Left forelimb (tissue), 1 donor: ENCODE results near the gene TIE1.
A peak's percentile ranks its signal among the peaks of the same experiment; 100 is the strongest.
"Not testable (repeated sequence)": the region's sequence is repeated elsewhere in the genome, so short reads cannot be mapped to it uniquely, and the experiment has no call there.

Source experiments
- DNase-seq: peaks from one replicate; pipeline ENCODE4 v3.0.0-alpha.2; 2018; ENCODE audit warnings: low spot score

TIE1 gene

DNA sequence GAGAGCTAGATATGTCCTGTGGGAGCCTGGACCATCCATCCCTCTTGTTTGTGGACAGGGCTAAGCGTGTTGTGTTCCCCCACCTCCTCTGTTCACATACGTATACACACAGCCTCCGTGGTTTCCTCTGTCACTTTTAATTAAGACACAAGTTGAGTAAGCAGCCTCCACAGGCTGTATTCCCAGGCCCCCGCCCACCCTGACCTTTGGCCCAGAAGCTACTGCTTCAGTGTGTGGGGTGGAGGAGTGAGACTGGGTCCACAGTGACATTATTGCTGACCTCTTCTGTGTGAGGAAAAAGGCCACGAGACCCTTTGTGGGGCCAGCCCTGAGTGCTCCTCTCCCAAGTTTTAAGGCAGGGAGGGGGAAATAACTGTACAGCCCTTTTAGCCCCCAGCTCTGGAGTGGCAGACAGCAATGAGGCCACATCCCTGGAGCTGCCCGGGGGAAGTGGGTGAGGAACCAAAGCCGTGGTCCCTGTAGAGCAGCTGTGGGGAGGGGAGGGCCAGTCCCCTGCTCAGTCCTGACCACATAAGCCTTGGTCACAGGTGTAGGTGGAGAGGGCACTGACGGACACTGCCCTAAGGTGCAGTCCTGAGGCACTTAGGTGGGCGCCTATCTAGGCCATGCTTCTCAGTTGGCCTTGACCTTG is 62.6 kb downstream of the TIE1 start:
- no peak for DNase-seq

DNA sequence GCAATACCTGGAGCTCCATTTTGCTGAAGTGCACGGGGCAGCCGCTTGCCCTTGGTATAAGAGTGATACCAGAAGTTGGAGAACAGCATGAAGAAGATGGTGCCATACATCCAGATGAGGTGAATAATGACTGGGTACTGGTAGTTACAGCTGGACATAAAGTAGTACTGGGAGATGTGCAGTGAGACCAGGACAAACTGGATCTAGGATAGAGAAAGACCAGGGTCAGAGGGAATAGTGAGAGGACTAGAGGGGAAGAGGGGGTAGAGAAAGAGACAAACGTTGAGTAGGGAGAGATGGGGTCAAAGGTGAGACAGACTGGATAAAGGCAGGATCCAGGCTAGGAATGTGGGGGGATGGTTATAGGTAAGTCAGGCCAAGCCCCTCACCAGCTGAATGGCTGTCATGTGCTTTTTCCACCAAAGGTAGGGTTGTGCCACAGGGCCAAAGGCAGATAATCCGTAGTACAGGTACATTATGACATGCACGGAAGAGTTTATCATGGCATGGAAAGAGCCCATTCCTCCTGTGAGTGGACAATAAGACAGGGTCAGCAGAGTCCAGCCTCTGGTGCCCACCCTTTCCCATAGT is 63.2 kb downstream of the TIE1 start:
- no peak for DNase-seq

DNA sequence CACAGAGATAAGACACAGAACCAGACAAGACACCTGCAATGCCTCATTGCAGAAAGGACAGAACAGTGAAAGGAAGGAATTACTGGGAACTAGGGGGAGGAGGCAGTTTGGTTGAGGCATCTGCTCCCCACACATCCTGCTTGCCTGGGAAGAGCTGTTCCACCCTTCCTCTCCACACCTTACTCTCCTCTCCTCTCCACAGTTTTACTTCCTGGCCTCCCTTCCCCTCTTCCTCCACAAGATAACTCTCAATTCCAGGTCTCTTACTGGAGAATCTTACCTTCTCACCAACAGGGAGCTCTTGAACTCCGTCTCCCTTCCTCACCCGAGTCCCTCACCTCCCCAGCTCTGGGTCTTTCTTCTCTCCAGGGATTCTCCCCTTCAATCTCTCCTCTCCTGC is 64.9 kb downstream of the TIE1 start:
- no peak for DNase-seq

DNA sequence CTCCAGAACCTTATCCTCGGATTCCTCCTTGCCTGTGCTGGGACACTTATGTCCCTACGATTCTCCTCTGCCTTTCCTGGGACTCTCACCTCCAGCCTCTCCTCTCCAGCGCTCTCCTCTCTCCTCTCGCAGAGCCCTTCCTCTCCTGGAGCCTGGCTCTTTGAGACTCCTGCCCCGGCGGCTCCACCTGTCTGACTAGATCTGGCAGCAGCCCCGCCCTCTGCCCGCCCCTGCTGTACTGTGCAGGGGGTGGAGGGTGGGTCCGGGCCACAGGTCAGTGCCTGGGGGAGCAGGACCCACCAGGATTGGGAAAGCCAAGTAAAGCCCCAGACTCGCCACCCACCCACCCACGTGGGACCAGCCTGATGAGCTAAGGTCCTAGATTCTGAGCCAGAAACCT is 65.4 kb downstream of the TIE1 start:
- DNase-seq: no peak

DNA sequence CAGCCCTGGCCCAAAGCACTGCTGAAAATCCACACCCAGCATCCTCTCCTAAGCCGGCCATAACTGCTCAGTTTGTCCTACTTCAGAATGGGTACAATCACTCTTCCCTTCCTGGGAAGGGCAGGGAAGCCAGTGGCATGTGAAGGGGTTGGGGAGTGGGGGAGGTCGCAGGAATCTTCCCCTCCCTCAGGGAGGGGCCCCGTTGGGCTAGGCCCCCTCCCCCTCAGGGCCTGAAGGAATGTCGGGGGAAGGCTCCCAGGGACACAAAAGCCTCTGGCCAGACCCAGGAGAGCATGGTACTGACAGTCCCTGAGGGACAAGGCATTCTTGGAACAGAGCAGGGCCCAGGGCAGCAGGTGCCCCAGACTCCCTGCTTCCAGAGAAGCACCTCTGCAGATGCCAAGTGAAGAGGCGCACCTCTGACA is 65.8 kb downstream of the TIE1 start:
- no peak for DNase-seq

DNA sequence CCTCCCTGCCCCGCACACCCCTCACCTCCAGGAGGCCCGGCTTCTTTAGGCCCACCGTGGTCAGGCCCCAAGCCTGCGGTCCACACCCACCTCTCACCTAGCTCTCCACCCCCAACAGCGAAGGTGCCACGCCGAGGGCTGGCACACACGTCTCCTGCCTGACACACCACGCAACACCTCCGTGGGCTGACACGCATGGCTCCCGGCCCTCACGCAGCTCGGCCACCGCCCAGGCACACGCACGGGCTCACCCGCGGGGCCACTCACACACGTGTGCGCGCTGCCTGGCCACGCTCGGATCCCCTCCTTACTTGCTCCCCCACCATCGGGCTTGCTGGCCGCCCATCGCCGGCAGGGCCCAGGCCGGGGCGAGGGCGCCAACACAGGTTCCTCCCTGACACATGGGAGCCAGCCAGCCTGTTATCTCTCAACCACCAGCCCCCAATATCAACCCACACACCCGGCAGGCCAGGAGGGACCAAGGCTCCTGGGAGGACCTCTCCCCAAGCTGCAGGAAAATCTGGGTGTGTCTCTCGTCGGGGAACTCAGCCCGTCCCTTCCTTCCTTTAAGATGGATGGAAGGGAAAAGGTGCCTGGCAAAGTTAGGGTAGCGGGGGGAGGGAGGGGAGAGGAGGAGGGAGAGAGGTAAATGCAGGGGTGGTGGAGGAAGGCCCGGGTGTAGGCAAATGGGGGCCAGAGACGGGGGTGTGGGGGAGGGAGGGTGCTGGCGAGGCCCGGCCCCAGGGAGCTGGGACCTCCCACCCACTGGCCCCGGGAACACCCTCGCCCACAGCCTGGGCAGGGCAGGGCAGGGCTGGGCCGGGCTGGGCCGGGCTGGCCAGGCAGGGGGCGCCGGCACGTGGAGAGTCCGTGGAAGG is 66.5 kb downstream of the TIE1 start:
- no peak for DNase-seq

DNA sequence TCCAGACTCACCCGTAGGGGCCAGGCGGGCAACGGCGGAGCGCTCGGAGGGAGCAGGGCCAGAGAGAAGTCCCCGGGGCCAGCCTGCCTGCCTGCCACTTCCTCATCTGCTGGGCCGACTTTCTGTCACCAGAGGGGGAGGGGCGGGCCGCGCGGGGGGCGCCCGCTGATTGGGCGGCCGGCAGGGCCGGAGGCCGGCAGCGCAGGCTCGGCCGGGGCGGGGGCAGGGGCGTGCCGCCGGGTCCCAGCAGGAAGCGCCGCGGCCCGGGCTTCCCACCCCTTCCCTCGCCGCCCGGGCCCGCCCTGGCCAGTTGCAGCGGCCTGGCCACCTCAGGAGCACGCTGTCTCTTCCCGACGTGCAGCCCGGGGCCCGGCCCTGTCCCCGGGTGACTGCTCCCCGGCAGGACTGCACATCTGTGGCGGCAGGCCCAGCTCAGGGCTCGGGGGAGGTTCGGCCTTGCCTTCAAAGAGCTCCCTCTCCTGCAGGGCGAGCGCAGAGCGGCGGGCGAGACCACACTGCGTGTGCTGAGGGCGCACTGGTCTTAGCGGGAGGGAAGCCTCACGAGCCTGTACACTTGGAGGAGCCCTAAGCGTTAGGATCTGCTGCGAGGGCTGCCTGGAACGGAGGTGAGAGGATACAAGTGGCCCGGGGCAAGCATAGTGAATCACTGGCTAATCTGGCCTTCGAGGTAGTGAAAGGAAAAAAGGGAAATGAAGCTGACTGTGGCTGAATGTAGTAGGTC is 67.3 kb downstream of the TIE1 start, which contains the start of gene ELOVL1:
ELOVL1 (minus strand) TSS at position 108 of the 742 bp plus-strand sequence. CDS start 2,402 bp downstream, outside the sequence.
- peak; percentile 93 for DNase-seq

DNA sequence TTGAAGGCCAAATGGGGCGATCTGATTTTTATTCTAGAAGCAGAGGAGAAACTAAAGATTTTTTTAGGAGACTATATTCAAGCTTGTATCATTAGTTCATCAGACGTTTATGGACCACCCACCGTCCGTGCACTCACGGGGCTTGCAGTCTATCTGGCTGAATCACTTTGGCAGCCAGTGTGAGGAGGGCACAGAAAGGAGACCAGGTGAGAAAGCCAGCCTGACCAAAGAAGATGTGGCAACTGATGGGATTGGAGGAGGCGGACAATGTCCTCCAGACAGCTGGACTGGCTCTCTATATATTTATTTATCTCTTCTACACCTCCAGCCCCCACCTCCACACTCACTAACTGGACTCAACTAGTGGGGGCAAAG is 67.9 kb downstream of the TIE1 start:
- no peak for DNase-seq

DNA sequence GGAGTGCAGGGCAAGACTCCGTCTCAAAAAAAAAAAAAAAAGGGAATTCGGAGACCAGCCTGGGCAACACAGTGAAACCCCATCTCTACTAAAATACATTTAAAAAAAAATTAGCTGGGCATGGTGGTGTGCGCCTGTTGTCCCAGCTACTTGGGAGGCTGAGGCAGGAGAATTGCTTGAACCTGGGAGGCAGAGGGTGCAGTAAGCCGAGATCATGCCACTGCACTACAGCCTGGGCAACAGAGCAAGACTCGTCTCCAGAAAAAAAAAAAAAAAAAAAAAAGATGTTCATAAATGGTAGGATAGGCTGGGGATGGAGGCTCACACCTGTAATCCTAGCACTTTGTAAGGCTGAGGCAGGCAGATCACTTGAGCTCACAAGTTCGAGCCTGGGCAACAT is 69.0 kb downstream of the TIE1 start:
- not testable (repeated sequence) for DNase-seq

DNA sequence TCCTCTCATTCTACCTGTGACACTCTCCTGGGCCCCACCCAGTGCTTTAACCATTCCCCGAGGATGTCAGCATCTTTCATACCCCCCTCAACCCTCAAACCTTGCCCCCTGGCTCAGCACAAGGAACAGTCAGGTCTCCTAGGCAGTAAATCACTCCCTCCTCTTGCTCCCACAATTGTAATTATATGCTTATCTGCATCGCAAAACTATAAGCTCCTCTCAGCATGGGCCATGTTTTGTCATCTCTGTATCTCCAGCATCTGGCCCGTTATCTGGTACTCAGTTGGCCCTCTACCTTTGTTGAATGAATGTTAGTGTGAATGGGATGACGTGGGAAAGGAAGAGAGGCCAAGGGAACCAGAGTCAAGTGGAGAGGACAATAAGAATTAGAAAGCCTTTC is 69.8 kb downstream of the TIE1 start:
- DNase-seq: no peak

DNA sequence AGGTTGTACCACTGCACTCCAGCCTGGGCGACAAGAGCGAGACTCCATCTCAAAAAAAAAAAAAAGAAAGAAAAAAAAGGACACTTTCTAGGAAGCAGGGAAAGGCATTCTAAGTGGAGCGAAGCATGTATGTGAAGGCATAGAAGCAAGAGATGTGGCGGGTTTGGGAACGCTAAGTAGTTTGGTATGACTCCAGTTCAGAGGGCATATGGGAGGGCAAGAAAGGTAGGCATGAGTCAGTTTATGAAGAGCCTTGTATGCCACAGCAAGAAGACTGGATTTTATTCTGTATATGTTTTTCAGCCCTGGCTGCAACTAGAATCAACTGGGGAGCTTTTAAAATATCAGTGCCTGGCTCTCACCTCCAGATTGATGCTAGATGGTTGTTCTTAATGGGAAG is 71.4 kb downstream of the TIE1 start:
- DNase-seq: no peak
